K562 (cell line): ENCODE data around the gene GMPR.

Source experiments
- BMI1 ChIP-seq: fragments of 150-350 bp; IDR thresholded peaks from 2 replicates; pipeline ENCODE4 v1.6.1; 2014; ENCODE audit warnings: low read length
- FOXA1 ChIP-seq: fragments of 450-650 bp; IDR thresholded peaks from 2 replicates; pipeline ENCODE4 v1.6.1; 2016; ENCODE audit warnings: mild to moderate bottlenecking, borderline replicate concordance
- FOXK2 ChIP-seq, 2 experiments: fragments of 450-650 bp; IDR thresholded peaks in 1 of 2; conservative IDR thresholded peaks in 1 of 2; 2 replicates each; pipeline ENCODE4 v1.6.1; 2016; ENCODE audit warnings: low read depth in 2 of 2, mild to moderate bottlenecking in 1 of 2
- JUND ChIP-seq, 2 experiments: IDR thresholded peaks; 2 replicates in 1 of 2; 3 replicates in 1 of 2; pipeline ENCODE4 v1.6.1; 2011; ENCODE audit warnings: borderline replicate concordance in 2 of 2, low read depth in 2 of 2, low read length in 2 of 2, improper control_type of control experiment in 1 of 2, missing biosample characterization in 1 of 2, missing genetic modification characterization in 1 of 2, missing genetic modification reagents in 1 of 2
- MED1 ChIP-seq: sonication (generic); formaldehyde crosslinking; IDR thresholded peaks from 2 replicates; pipeline ENCODE4 v1.8.1; 2023; ENCODE audit warnings: missing genetic modification reagents, borderline replicate concordance
- NBN ChIP-seq: fragments of 450-650 bp; IDR thresholded peaks from 2 replicates; pipeline ENCODE4 v1.6.1; 2016; ENCODE audit warnings: low read depth, mild to moderate bottlenecking
- POLR2A ChIP-seq: fragments of 450-650 bp; conservative IDR thresholded peaks from 2 replicates; pipeline ENCODE4 v1.6.1; 2016
- RAD21 ChIP-seq, 2 experiments: fragments of 250-450 bp in 1 of 2; fragments of 450-650 bp in 1 of 2; sonication (Bioruptor Pico) in 1 of 2; formaldehyde crosslinking in 1 of 2; IDR thresholded peaks in 1 of 2; conservative IDR thresholded peaks in 1 of 2; 2 replicates each; pipeline versions ENCODE4 v1.4.0 to v1.8.0; 2020 to 2022; ENCODE audit warnings: mild to moderate bottlenecking in 2 of 2, moderate library complexity in 1 of 2
- RBM15 ChIP-seq: fragments of 200-400 bp; formaldehyde crosslinking; IDR thresholded peaks from 2 replicates; pipeline ENCODE4 v1.6.1; 2018; ENCODE audit warnings: mild to moderate bottlenecking, low read length, moderate library complexity; ENCODE audit not compliant: insufficient read depth
- RCOR1 ChIP-seq, 2 experiments: IDR thresholded peaks; 2 replicates each; pipeline ENCODE4 v1.6.1; 2012; ENCODE audit warnings: low read depth in 2 of 2, low read length in 2 of 2, borderline replicate concordance in 1 of 2, improper control_type of control experiment in 1 of 2
- ZFP1 ChIP-seq: fragments of 450-650 bp; formaldehyde crosslinking; IDR thresholded peaks from 2 replicates; pipeline ENCODE4 v1.4.0; 2020; ENCODE audit warnings: mild to moderate bottlenecking, mixed read lengths
- ZNF24 ChIP-seq: fragments of 450-650 bp; IDR thresholded peaks from 2 replicates; pipeline ENCODE4 v1.6.1; 2016
- TF ChIP-seq, protein P1 (sequence below): sonication (generic); formaldehyde crosslinking; IDR thresholded peaks from 2 replicates; pipeline ENCODE4 v1.8.0; 2023; ENCODE audit warnings: missing genetic modification reagents, mild to moderate bottlenecking, borderline replicate concordance
- TF ChIP-seq, protein P2 (sequence below), 3 experiments: IDR thresholded peaks in 2 of 3; conservative IDR thresholded peaks in 1 of 3; 2 replicates each; pipeline ENCODE4 v1.5.1; 2011 to 2012; ENCODE audit warnings: low read length in 3 of 3, mild to moderate bottlenecking in 3 of 3, control low read depth in 2 of 3, improper control_type of control experiment in 1 of 3, inconsistent platforms in 1 of 3, low read depth in 1 of 3, mixed read lengths in 1 of 3, moderate library complexity in 1 of 3; ENCODE audit not compliant: insufficient read depth in 2 of 3

DNA sequence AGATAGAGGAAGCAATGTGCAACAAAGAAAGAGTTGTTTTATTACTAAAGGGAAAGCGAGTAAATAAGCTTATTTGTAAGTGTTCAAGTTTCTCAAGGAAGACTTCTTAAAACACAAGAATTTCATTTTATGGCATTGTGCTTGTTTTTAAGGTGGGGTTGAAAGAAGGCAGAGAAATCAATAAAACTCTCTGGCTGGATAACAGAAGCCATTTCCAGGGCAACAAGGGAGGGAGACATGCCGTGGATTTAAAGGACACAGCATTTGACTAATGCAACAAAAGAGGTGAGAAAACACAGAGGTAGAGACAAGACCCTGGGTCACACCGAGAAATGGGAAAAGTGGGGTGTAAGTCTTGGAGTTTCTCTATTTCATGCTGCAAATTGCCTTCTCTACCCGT lies 28.8 kb upstream of the GMPR start:
- TF ChIP-seq RCOR1 (IDR thresholded peaks at IDR 0.05; ENCODE audit: borderline replicate concordance in 1 of 2, low read depth in 2 of 2, low read length in 2 of 2), result no peak
- TF ChIP-seq, protein P1, sequence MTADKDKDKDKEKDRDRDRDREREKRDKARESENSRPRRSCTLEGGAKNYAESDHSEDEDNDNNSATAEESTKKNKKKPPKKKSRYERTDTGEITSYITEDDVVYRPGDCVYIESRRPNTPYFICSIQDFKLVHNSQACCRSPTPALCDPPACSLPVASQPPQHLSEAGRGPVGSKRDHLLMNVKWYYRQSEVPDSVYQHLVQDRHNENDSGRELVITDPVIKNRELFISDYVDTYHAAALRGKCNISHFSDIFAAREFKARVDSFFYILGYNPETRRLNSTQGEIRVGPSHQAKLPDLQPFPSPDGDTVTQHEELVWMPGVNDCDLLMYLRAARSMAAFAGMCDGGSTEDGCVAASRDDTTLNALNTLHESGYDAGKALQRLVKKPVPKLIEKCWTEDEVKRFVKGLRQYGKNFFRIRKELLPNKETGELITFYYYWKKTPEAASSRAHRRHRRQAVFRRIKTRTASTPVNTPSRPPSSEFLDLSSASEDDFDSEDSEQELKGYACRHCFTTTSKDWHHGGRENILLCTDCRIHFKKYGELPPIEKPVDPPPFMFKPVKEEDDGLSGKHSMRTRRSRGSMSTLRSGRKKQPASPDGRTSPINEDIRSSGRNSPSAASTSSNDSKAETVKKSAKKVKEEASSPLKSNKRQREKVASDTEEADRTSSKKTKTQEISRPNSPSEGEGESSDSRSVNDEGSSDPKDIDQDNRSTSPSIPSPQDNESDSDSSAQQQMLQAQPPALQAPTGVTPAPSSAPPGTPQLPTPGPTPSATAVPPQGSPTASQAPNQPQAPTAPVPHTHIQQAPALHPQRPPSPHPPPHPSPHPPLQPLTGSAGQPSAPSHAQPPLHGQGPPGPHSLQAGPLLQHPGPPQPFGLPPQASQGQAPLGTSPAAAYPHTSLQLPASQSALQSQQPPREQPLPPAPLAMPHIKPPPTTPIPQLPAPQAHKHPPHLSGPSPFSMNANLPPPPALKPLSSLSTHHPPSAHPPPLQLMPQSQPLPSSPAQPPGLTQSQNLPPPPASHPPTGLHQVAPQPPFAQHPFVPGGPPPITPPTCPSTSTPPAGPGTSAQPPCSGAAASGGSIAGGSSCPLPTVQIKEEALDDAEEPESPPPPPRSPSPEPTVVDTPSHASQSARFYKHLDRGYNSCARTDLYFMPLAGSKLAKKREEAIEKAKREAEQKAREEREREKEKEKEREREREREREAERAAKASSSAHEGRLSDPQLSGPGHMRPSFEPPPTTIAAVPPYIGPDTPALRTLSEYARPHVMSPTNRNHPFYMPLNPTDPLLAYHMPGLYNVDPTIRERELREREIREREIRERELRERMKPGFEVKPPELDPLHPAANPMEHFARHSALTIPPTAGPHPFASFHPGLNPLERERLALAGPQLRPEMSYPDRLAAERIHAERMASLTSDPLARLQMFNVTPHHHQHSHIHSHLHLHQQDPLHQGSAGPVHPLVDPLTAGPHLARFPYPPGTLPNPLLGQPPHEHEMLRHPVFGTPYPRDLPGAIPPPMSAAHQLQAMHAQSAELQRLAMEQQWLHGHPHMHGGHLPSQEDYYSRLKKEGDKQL (CRISPR knock-in tag), result no peak
- TF ChIP-seq, protein P2, sequence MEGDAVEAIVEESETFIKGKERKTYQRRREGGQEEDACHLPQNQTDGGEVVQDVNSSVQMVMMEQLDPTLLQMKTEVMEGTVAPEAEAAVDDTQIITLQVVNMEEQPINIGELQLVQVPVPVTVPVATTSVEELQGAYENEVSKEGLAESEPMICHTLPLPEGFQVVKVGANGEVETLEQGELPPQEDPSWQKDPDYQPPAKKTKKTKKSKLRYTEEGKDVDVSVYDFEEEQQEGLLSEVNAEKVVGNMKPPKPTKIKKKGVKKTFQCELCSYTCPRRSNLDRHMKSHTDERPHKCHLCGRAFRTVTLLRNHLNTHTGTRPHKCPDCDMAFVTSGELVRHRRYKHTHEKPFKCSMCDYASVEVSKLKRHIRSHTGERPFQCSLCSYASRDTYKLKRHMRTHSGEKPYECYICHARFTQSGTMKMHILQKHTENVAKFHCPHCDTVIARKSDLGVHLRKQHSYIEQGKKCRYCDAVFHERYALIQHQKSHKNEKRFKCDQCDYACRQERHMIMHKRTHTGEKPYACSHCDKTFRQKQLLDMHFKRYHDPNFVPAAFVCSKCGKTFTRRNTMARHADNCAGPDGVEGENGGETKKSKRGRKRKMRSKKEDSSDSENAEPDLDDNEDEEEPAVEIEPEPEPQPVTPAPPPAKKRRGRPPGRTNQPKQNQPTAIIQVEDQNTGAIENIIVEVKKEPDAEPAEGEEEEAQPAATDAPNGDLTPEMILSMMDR (IDR thresholded peaks at IDR 0.05 in 2 of 3, conservative IDR thresholded peaks at IDR 0.05 in 1 of 3; ENCODE audit: insufficient read depth in 2 of 3, low read depth in 1 of 3, low read length in 3 of 3), result no peak
- no peak for TF ChIP-seq RBM15
- TF ChIP-seq MED1 (CRISPR knock-in tag), result no peak
- no peak for TF ChIP-seq POLR2A
- no peak for TF ChIP-seq JUND (IDR thresholded peaks at IDR 0.05; ENCODE audit: borderline replicate concordance, low read depth, low read length)
- no peak for TF ChIP-seq JUND (tag; IDR thresholded peaks at IDR 0.05; ENCODE audit: borderline replicate concordance, low read depth, low read length)
- TF ChIP-seq ZNF24, result no peak
- TF ChIP-seq ZFP1, result no peak
- TF ChIP-seq FOXK2 (conservative IDR thresholded peaks at IDR 0.05 in 1 of 2, IDR thresholded peaks at IDR 0.05 in 1 of 2; ENCODE audit: low read depth in 2 of 2), result no peak
- no peak for TF ChIP-seq BMI1
- TF ChIP-seq FOXA1, result no peak
- TF ChIP-seq RAD21 (CRISPR knock-in tag; conservative IDR thresholded peaks at IDR 0.05 in 1 of 2, IDR thresholded peaks at IDR 0.05 in 1 of 2), result no peak
- TF ChIP-seq NBN, result no peak
